ENCODE data around the gene SPRED1.

Gene SPRED1

GRCh38 chr15:38307861-38308641 is 55.4 kb downstream of the SPRED1 start:
- TF ChIP-seq, protein P1, sequence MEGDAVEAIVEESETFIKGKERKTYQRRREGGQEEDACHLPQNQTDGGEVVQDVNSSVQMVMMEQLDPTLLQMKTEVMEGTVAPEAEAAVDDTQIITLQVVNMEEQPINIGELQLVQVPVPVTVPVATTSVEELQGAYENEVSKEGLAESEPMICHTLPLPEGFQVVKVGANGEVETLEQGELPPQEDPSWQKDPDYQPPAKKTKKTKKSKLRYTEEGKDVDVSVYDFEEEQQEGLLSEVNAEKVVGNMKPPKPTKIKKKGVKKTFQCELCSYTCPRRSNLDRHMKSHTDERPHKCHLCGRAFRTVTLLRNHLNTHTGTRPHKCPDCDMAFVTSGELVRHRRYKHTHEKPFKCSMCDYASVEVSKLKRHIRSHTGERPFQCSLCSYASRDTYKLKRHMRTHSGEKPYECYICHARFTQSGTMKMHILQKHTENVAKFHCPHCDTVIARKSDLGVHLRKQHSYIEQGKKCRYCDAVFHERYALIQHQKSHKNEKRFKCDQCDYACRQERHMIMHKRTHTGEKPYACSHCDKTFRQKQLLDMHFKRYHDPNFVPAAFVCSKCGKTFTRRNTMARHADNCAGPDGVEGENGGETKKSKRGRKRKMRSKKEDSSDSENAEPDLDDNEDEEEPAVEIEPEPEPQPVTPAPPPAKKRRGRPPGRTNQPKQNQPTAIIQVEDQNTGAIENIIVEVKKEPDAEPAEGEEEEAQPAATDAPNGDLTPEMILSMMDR (IDR thresholded peaks at IDR 0.05; ENCODE audit: low read depth, low read length) = no peak
- no peak overlapping the region for H3K4me3 ChIP-seq (ENCODE audit: low read depth, low read length)
- in situ Hi-C loops (cut with HindIII; ENCODE audit: low sequenced_read_pairs) = no loop called here
- no peak for DNase-seq (ENCODE audit: low read depth, low spot score)

DNA sequence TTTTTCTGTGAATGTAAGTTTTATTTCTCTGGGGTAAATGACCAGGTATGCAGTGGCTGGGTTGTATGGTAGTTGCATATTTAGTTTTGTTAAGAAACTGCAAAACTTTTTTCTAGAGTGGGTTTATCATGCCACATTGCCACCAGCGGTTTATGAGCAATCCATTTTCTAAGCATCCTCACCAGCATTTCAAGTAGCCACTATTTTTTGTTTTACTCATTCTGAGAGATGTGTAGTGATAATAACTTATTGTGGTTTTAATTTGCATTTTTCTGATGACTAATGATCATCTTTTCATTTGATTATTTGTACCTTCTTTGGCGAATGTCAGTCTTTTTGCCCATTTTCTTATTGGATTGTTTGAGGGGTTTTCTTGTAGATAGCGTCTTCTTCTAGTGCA is 56.2 kb downstream of the SPRED1 start:
- in situ Hi-C loops (cut with HindIII; ENCODE audit: low sequenced_read_pairs) = no loop called here
- no peak for DNase-seq (ENCODE audit: low read depth, low spot score)
- TF ChIP-seq, protein P1 (IDR thresholded peaks at IDR 0.05; ENCODE audit: low read depth, low read length) = no peak
- no peak overlapping the region for H3K4me3 ChIP-seq (ENCODE audit: low read depth, low read length)

DNA sequence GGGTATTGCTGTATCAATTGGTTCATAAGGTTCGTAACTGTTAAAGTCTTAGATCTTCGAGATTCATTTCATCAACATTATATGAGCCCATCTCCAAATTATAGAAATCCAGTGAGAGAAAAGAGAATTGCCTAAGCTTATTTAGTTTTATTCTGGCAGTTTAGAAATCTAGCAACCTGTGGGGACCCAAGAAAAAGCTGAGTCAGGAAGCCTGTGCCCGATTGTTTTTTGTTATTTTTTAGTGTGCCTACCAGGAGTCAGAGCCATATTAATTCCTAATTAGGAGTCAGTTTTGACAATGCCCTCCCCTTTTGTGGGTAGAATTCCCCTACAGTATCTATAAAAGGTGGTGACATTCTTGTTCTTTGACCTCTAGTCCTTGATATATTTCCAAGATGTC is 59.6 kb downstream of the SPRED1 start:
- DNase-seq (ENCODE audit: low read depth, low spot score) = no peak
- H3K4me3 ChIP-seq (ENCODE audit: low read depth, low read length) = no peak overlapping the region
- in situ Hi-C loops (cut with HindIII; ENCODE audit: low sequenced_read_pairs) = no loop called here
- TF ChIP-seq, protein P1 (IDR thresholded peaks at IDR 0.05; ENCODE audit: low read depth, low read length) = no peak

DNA sequence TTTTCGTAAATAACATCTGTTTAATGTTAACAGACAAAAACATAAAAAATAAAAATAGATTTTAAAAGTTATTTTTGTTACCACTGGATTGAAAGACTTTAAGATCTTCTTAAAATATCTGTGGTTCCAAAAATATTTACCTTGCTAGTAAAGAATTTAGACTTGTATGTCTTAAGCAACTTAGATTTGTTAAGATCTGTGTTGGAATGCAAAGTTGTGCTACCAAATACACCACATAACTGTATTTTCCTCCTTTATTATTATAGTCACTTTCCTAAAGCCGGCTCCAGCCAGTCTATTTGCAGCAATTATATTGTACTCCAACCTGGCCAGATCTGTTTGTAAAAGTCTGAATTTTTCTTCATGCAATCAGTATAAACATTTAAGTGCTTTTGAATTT is 63.7 kb downstream of the SPRED1 start:
- TF ChIP-seq, protein P1 (IDR thresholded peaks at IDR 0.05; ENCODE audit: low read depth, low read length) = no peak
- H3K4me3 ChIP-seq (ENCODE audit: low read depth, low read length) = no peak overlapping the region
- in situ Hi-C loops (cut with HindIII; ENCODE audit: low sequenced_read_pairs) = no loop called here
- DNase-seq (ENCODE audit: low read depth, low spot score) = no peak

- peak; percentile 61 for DNase-seq (ENCODE audit: low read depth, low spot score)
- TF ChIP-seq, protein P1 (IDR thresholded peaks at IDR 0.05; ENCODE audit: low read depth, low read length) = no peak
- no peak overlapping the region for H3K4me3 ChIP-seq (ENCODE audit: low read depth, low read length)
- in situ Hi-C loops (cut with HindIII; ENCODE audit: low sequenced_read_pairs) = no loop called here
Observed at GRCh38 chr15:38320181-38320580, 67.5 kb downstream of the SPRED1 start.

- TF ChIP-seq, protein P1 (IDR thresholded peaks at IDR 0.05; ENCODE audit: low read depth, low read length) = no peak
- in situ Hi-C loops (cut with HindIII; ENCODE audit: low sequenced_read_pairs) = no loop called here
Observed at GRCh38 chr15:38320866-38321265, 68.2 kb downstream of the SPRED1 start.

More at GRCh38 chr15:38320866-38321265, 68.2 kb downstream of the SPRED1 start:
- no peak for DNase-seq (ENCODE audit: low read depth, low spot score)
- H3K4me3 ChIP-seq (ENCODE audit: low read depth, low read length) = no peak overlapping the region

Data from astrocyte of the spinal cord (primary cell).